GM18909 (cell line): ENCODE data around the gene ARHGAP24.
"Not testable (repeated sequence)": the region's sequence is repeated elsewhere in the genome, so short reads cannot be mapped to it uniquely, and the experiment has no call there.

ENCODE experiments used
- ATAC-seq: cut with Tn5 transposase; IDR thresholded peaks from one replicate; pipeline ENCODE4 v1.9.1; 2021; ENCODE audit warnings: mild to moderate bottlenecking; ENCODE audit not compliant: unreplicated experiment, poor library complexity

ARHGAP24 gene

GRCh38 chr4:85829276-85830051, 354.5 kb downstream of the ARHGAP24 start:
- ATAC-seq = no peak

- no peak for ATAC-seq
Observed at GRCh38 chr4:85831647-85832046, 356.7 kb downstream of the ARHGAP24 start.

DNA sequence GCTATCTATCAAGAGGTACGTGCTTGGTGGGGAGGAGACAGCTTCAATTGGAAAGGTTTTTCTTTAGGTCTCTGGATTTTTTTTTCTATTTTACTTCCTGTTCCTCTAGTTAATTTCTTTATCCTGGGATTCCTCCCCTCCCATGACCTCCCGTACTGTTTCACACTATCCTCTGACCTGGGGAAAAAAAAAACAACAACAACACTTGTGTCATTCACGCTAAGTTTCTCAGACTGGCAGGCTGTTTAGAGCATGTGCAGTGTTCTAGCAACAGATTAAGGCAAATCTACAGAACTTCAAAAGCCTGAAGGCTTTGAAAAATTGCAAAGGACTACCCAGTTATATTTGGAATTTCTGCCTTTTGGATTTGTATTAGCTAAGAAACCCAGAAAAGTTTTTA, 358.4 kb downstream of the ARHGAP24 start:
- no peak for ATAC-seq

GRCh38 chr4:85834934-85835333, 360.0 kb downstream of the ARHGAP24 start:
- ATAC-seq = no peak

DNA sequence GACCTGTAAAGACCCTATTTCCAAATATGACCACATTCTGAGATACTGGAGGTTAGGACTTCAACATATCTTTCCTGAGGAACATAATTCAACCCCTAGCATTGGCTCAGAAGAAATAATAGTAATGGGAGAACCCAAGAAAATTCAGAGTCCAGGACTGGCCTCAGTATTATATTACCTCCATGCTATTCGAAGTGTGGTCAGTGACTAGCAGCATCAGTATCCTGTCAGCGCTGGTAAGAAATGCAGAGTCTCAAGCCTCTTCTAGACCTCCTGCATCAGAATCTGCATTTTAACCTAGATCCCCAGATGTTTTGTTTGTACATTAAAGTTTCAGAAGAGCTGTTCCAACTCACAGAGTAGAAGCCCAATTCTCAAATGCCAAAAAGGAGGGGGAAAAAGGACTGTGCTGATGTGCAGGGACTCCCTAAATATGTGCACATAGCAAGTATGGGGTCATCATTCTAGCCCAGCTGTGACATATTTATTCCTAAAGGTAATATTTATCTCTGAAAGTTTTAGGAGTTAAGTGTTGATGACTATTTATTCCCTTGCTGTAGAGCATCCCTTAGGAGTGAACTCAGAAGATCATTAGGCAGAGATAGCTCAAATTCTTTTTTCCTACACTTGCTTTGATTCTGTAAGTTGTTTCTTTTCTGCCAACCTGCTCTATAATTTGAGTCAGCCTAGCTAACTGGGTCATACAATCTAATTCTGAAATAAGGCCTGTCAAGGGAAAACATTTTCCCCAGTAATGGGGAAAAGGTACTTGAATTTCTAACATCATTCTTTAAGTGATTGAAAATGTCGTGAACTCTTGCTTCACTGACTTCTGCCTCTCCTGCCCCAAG, 361.9 kb downstream of the ARHGAP24 start:
- no peak for ATAC-seq

GRCh38 chr4:85837439-85837733, 362.4 kb downstream of the ARHGAP24 start:
- ATAC-seq = no peak

- ATAC-seq = not testable (repeated sequence)
Observed at GRCh38 chr4:85839981-85840451, 365.1 kb downstream of the ARHGAP24 start.

DNA sequence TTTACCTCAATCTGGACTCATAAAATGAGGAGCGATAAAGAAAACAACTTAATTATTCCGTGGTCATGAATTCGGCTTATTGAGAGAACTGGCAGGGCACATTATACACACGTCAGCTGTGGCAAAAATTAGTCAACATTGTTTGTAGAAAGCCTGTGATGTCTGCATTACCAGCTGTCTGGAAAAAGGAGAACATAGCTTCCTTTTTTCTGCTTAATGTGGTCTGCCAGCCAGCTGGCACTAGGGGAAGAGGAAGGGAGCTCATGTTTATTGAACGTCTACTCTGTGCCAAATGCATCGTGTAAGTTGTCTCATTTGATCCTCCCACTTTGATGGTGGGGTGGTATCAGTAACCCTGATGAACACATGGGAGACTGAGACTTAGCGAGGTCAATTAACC, 367.6 kb downstream of the ARHGAP24 start:
- ATAC-seq = no peak

DNA sequence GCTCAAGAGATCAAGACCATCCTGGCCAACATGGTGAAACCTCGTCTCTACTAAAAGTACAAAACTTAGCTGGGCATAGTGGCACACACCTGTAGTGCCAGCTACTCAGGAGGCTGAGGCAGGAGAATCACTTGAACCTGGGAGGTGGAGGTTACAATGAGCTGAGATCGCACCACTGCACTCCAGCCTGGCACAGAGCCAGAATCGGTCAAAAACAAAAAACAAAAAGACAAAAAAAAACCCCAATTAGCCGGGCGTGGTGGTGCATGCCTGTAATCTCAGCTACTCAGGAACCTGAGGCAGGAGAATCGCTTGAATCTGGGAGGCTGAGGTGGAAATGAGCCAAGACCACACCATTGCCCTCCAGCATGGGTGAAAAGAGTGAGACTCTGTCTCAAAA, 378.8 kb downstream of the ARHGAP24 start:
- ATAC-seq = not testable (repeated sequence)

DNA sequence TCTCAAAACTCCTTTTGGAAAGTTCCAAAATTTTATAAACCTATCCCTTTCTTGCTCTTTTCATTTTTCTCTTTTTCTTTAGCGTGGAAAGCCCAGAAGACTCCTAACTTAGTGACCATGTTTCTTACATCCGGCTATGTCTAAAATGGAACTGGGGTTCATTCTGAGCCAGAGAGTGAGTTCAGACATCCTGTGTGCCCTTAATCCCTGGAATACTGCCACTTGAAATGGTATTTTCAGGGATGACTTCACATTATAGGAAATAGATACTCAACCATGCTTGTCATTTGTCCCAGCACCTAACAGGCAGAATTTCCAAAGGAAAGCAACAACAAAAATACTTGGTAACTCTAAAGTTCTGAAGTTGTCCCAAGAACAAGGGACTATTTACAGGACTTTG, 379.6 kb downstream of the ARHGAP24 start:
- ATAC-seq = no peak

GRCh38 chr4:85860066-85860740, 385.3 kb downstream of the ARHGAP24 start:
- ATAC-seq = no peak

- no peak for ATAC-seq
Observed at GRCh38 chr4:85861064-85861765, 386.3 kb downstream of the ARHGAP24 start.

DNA sequence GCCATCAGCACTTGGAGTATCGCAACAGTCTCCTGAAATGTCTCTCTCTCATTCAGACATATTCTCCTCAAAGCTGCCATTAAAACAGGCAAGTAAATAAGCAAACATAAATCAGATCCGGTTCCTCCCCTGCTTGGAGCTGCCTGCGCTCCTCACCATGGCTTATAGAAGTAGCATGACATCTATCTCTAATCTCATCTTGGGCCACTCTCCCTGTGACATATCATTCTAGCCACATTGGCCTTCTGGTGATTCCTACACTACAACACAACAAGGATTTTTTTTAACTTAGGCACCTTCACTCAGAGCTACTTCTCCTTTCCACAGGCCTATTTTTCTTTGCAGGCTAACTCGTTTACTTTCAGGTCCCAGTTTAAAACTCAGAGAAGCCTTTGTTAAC, 387.9 kb downstream of the ARHGAP24 start:
- no peak for ATAC-seq

DNA sequence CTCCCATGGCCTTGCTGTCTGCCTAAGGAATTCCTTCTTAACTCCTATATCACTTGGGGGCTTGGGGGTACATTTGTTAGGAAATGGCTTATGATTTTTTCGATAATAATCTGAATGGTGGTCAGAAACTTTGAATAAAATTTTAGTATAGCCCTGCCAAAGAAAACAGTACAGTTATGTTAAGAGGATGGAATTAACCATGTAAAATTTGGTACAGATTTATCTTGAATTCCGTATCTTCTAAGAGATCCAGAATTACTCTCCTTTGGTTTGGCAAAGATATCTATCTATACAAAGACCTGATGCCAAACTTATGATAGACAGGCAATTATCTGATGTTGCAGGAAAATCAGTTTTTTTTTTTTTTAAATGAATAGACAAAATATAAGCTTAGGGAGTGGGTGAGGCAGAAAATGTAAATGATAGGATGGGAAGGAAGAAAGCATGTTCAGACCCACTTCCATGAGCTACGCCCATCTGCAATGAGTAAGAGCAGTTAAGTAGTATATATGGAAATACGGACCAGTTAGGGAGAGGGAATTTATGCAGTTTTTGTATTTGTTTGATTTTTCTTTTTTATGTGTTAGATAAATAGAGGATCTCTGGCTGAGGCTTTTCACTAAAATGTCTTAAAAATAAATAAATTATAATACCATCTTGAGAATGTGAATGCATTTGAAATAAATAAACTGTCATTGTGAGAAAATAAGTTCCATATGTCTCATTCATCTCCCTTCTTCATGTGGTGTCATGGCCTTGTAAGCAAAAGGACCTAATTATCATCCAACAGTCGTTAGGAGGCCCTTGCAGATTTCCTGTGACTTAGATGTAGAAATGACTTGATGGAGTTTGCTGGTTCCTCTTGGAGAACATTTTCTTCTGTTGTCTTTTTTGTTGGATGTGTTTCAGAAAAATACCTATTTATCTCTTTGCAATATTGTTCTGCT, 389.6 kb downstream of the ARHGAP24 start:
- ATAC-seq = no peak

DNA sequence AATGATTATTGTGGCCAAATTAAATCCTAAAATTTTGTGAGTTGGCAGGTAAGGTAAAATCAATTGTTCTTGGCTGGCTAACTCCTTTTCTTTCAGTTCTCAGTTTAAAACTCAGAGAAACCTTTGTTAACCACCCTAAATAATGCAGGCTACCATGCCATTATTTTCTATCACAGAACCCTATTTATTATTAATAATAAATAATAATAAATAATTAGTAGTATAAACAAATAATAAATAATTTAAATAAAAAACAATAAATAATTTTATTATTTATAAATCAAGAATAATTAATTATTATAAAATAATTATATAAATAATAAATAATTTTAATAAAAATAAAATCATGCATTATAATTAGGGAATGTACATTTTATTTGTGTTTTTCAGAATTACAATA, 390.3 kb downstream of the ARHGAP24 start:
- ATAC-seq = no peak

DNA sequence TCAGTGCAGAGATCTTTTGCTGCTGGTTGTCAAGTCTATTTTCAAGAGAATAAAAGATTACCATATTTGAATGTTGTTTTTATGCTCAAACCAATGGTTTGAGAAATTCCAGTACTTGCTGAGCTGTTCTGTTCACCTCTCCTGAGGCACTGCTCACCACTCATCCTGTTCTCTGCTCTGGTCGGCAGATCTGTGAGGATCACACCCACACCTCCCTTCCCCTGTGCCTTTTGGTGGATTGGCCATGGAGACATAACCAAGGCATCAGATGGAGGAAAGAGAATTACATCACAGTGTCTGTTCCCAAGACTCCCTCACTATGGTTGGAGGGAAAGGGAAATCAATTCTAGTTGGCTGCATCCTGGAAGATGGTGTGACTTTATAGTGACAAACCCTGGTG, 391.6 kb downstream of the ARHGAP24 start:
- no peak for ATAC-seq

GRCh38 chr4:85867271-85867670, 392.3 kb downstream of the ARHGAP24 start:
- ATAC-seq = no peak

- no peak for ATAC-seq
Observed at GRCh38 chr4:85869181-85869580, 394.2 kb downstream of the ARHGAP24 start.

- no peak for ATAC-seq
Observed at GRCh38 chr4:85870298-85871083, 395.5 kb downstream of the ARHGAP24 start.
